Tongue (tissue), 2 donors: ENCODE results near the gene FBXO8. TPM values are rescaled to one million over a fixed set of nuclear protein-coding genes. Genes with fewer than 3 reads are reported as not detected.

Experiments used
- DNase-seq: peaks from one replicate; pipeline ENCODE4 v3.0.0-alpha.2; 2015
- total RNA-seq: library from RNA; depleted of rRNA; stranded (reverse); fragments of >200 nt; gene quantifications from one replicate; pipeline ENCODE4 v1.2.3, GENCODE V29; 2014

The FBXO8 gene
- total RNA-seq, 1 donor from 2014 or later, result 24.4 TPM

DNA sequence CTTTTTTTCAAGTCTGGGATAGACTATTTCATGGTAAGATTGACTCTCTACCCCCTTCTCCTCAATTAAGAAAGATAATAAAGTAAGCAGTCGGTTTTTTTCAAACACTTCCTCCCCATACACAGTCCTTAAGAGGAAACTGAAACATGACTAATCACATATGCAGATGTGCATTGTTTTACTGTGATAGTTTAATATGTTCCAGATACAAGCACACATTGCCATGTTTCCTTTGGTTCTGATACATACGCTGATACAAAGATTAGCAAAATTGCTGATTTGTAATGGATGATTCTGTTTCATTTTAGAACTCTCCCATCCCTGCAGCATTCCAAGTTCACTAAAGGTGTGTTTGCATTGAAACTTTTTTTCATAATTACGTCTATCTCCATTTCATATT lies 76.1 kb downstream of the FBXO8 start:
- DNase-seq, result no peak

DNA sequence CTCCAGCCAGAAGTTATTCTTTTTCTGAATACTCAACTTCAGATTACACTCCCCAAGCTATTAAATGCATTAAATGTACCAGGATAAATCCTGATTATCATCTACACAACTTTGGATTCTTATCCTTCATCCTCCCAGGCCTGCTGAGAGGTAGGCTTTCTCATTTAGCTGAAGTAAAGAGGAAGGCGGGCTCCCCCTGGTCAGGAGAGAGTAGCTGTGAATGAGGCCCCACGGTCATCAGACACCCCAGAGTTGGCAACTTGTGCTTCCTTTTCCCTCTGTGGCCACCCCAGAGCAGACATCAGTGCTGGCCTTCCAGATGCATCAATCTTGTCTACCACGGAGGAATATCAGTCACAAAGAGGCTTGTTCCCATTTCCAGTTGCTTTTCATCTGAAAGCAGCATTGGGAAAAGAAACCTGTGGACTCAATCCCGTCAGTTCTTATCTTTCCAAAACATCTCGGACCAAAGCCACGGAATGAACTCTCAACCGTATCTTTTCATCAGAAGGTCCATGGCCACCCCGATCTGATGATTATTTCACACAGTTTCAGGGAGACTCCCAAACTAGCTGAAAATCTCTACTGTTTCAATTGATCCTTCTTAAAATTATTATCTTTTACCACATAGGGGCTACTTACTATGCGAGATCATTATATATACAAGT lies 79.2 kb downstream of the FBXO8 start:
- DNase-seq, result no peak

- no peak for DNase-seq
Measured at GRCh38 chr4:174201871-174202270, 81.6 kb downstream of the FBXO8 start.

- no peak for DNase-seq
Measured at GRCh38 chr4:174199735-174200134, 83.7 kb downstream of the FBXO8 start.

- DNase-seq, result peak; percentile 86
Measured at GRCh38 chr4:174198828-174199227, 84.6 kb downstream of the FBXO8 start.

DNA sequence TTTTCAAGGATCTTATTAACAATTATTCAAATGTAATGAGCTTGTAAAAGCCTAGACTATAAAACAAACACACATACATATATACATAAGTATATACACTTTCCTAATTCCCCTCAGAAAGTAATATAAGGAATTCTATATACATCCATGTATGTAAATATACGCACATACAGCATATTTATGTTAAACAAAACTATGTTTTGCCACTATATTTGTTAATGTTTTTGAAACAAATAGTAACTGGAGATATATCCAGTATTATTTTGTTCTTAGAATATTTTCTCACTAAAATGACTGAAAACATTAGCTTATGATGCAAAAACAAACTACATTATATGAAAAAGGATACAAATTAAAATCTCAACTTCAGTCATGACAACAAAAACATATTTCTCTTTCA lies 85.1 kb downstream of the FBXO8 start:
- no peak for DNase-seq

DNA sequence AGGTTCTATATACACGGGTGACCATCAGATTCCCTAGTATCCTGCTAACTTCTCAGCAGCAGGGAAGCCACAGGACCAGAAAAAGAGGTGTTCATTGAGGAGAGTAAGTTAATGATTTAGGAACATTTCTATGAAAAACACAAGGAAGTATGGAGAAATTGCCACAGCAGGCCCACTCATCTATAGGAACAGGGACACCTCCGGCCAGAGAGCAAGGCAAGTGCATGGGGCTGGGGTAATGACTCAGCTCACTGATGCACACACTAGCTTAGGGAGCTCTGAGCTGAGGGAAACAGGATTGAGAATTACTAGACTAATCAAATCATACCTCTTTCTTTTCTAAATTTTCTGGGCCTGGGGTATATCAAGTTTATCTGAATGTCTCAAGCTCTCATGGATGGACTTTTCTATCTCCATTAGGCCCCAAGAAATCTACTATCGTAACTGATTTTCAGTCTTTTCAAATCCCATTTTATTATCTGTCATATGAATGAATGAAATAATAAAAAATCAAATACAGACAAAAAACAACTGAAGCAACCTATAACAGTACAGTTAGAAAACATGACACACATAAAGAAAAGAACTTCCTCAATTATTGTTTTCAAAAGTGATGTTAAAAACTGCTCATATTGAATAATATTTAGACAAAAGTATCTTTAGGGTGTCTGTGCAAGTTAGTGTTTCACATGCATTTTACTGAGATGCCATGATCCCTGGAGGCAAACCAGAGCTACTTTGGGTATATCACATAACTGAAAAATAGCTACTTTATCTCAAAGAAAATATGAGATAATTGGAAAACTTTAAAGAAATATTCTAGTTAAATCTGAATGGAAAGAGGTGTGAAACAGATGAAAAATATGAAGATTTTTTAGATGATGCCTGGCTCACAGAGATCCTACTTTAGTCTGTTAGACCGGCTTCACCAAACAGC lies 89.8 kb downstream of the FBXO8 start:
- no peak for DNase-seq

DNA sequence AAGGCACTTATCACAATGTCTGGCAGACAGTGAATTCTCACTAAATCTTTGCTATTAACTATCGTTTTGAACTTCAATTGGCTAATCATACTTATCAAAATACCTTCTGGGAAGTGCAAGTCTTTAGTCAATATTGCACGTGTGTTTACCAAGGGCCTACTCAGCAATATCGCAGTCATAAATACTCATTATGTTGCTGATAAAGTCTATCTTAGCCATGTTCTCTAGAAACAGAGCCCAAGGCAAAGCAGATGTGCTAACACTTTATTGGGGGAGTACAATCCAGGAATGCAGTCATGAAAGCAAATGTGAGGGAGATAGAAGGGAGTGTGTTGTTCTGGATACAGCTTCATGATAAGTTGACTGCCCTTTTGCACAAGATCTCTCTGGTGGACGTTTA lies 90.5 kb downstream of the FBXO8 start:
- DNase-seq, result no peak

- DNase-seq, result no peak
Measured at GRCh38 chr4:174190832-174191500, 92.5 kb downstream of the FBXO8 start.

GRCh38 chr4:174189392-174190015 lies 94.0 kb downstream of the FBXO8 start:
- DNase-seq, result no peak

Other genes starting within 250 kb of the FBXO8 start
- gene CEP44, start 244 bp upstream of the FBXO8 start, total RNA-seq, result 32.8 TPM
- gene HPGD, start 238.8 kb upstream of the FBXO8 start, total RNA-seq, result 16.7 TPM